Pulmonary artery endothelial cell (primary cell): ENCODE data around the gene TBC1D4. TPM values are rescaled to one million over a fixed set of nuclear protein-coding genes. Genes with fewer than 3 reads are reported as not detected.

Source experiments
- DNase-seq: peaks from one replicate; pipeline ENCODE4 v3.0.0-alpha.2; 2011; ENCODE audit warnings: low read depth, low spot score
- total RNA-seq: library from RNA; depleted of rRNA; stranded (reverse); fragments of >200 nt; gene quantifications from 2 replicates; pipeline ENCODE4 v1.2.3, GENCODE V29; 2014

Gene TBC1D4
- total RNA-seq: 55.6 and 163 TPM in 2 replicates

- DNase-seq: peak; percentile 81
Measured at GRCh38 chr13:75482070-75482819, at the start of gene TBC1D4. Gene TBC1D4, minus strand, starts transcription at chr13:75482169. Its CDS starts 402 bp downstream, at chr13:75481767.

GRCh38 chr13:75530549-75530961, 48.6 kb upstream of the TBC1D4 start:
- DNase-seq: no peak

- DNase-seq: no peak
Measured at GRCh38 chr13:75521956-75522355, 40.0 kb upstream of the TBC1D4 start.

- DNase-seq: no peak
Measured at GRCh38 chr13:75518439-75519088, 36.6 kb upstream of the TBC1D4 start.

GRCh38 chr13:75514080-75514995, 32.4 kb upstream of the TBC1D4 start:
- DNase-seq: no peak

GRCh38 chr13:75513271-75513670, 31.3 kb upstream of the TBC1D4 start:
- no peak for DNase-seq

GRCh38 chr13:75512253-75512652, 30.3 kb upstream of the TBC1D4 start:
- no peak for DNase-seq

- DNase-seq: no peak
Measured at GRCh38 chr13:75511051-75511625, 29.2 kb upstream of the TBC1D4 start.

- no peak for DNase-seq
Measured at GRCh38 chr13:75508002-75508548, 26.1 kb upstream of the TBC1D4 start.

- DNase-seq: no peak
Measured at GRCh38 chr13:75507027-75508001, 25.3 kb upstream of the TBC1D4 start.

- DNase-seq: no peak
Measured at GRCh38 chr13:75506018-75506417, 24.0 kb upstream of the TBC1D4 start.

GRCh38 chr13:75505327-75505726, 23.4 kb upstream of the TBC1D4 start:
- DNase-seq: no peak

GRCh38 chr13:75495938-75496337, 14.0 kb upstream of the TBC1D4 start:
- DNase-seq: no peak

- no peak for DNase-seq
Measured at GRCh38 chr13:75494491-75494890, 12.5 kb upstream of the TBC1D4 start.

GRCh38 chr13:75493156-75493555, 11.2 kb upstream of the TBC1D4 start:
- DNase-seq: no peak

- no peak for DNase-seq
Measured at GRCh38 chr13:75492389-75492788, 10.4 kb upstream of the TBC1D4 start.

- DNase-seq: no peak
Measured at GRCh38 chr13:75491376-75491775, 9.4 kb upstream of the TBC1D4 start.

GRCh38 chr13:75489502-75490263, 7.7 kb upstream of the TBC1D4 start:
- DNase-seq: no peak
